HepG2 (cell line): Measurements from ENCODE around the gene ALS2CL. TPM values are rescaled to one million over a fixed set of nuclear protein-coding genes. Genes with fewer than 3 reads are reported as not detected.

Source experiments
- ATAC-seq: fragments of 200-7000 bp; cut with Tn5 transposase; 3 replicates; pipeline ENCODE4 v1.9.1; 2020; ENCODE audit warnings: mild to moderate bottlenecking, moderate library complexity
- BruUV-seq: library from RNA; stranded (reverse); fragments of 400-500 nt; replicated peaks from 2 replicates; lab custom pipeline; 2021; lab: Mats Ljungman, UMichigan
- CTCF ChIA-PET: fragments of 300-600 bp; formaldehyde crosslinking; extraction: SDS; loops from one replicate; lab custom pipeline; 2021; ENCODE audit warnings: low total read pairs, inconsistent platforms, low intra/inter-chr PET ratio; lab: Yijun Ruan, JAX
- POLR2A ChIA-PET: fragments of 350-600 bp; sonication (Branson Sonifier 250); formaldehyde crosslinking; loops from one replicate; lab custom pipeline; 2020; ENCODE audit warnings: antibody characterized with exemption, inconsistent platforms; lab: Yijun Ruan, JAX
- DNase-seq: peaks from one replicate; pipeline ENCODE4 v3.0.0-alpha.2; 2015; ENCODE audit warnings: low spot score
- FAIRE-seq: peaks from 3 replicates; lab custom pipeline; 2011; peaks lifted over from hg19 to GRCh38; lab: Jason Lieb, UNC
- H2AFZ ChIP-seq: one replicate; pipeline ENCODE4 v1.6.1; 2011; ENCODE audit warnings: low read length, inconsistent platforms
- H3K27ac ChIP-seq: fragments of 300-600 bp; 3 replicates; pipeline ENCODE4 v1.8.0; 2011; ENCODE audit warnings: mixed run types, mild to moderate bottlenecking, mixed read lengths, low read length, inconsistent platforms; ENCODE audit not compliant: insufficient read depth; ENCODE audit errors: extremely low read length
- H3K27me3 ChIP-seq, 2 experiments: fragments of 200-600 bp in 1 of 2; 2 replicates in 1 of 2; 3 replicates in 1 of 2; pipeline versions ENCODE4 v1.6.0 to v1.8.0; 2011; ENCODE audit warnings: low read length in 2 of 2, mild to moderate bottlenecking in 2 of 2, moderate library complexity in 2 of 2, inconsistent platforms in 1 of 2; ENCODE audit not compliant: insufficient read depth in 2 of 2, control insufficient read depth in 1 of 2
- H3K36me3 ChIP-seq, 2 experiments: fragments of 200-600 bp in 1 of 2; replicated peaks in 1 of 2; 2 replicates in 1 of 2; 3 replicates in 1 of 2; pipeline versions ENCODE4 v1.5.1 to v1.8.0; 2011; ENCODE audit warnings: low read length in 2 of 2, inconsistent platforms in 1 of 2; ENCODE audit not compliant: insufficient read depth in 2 of 2, control insufficient read depth in 1 of 2
- H3K4me1 ChIP-seq: 2 replicates; pipeline ENCODE4 v1.5.1; 2012; ENCODE audit warnings: low read length, inconsistent platforms; ENCODE audit not compliant: insufficient read depth
- H3K4me2 ChIP-seq: 2 replicates; pipeline ENCODE4 v1.6.0; 2011; ENCODE audit warnings: low read depth, low read length, inconsistent platforms
- H3K4me3 ChIP-seq, 3 experiments: fragments of 200-600 bp in 1 of 3; sonication (generic), shearing (Covaris generic) in 1 of 3; replicated peaks in 1 of 3; 2 replicates each; pipeline ENCODE4 v1.5.1; 2011 to 2016; ENCODE audit warnings: low read length in 3 of 3, inconsistent platforms in 2 of 3, low read depth in 2 of 3, mild to moderate bottlenecking in 2 of 3, control low read depth in 1 of 3, mixed read lengths in 1 of 3; ENCODE audit not compliant: insufficient read depth in 1 of 3
- H3K79me2 ChIP-seq: one replicate; pipeline ENCODE4 v1.6.1; 2011; ENCODE audit warnings: low read length, inconsistent platforms; ENCODE audit not compliant: insufficient read depth
- H3K9ac ChIP-seq: 2 replicates; pipeline ENCODE4 v1.6.0; 2011; ENCODE audit warnings: mild to moderate bottlenecking, low read depth, low read length, inconsistent platforms; ENCODE audit not compliant: insufficient read depth
- H3K9me3 ChIP-seq: 2 replicates; pipeline ENCODE4 v1.5.1; 2012; ENCODE audit warnings: mild to moderate bottlenecking, low read length
- H4K20me1 ChIP-seq: 2 replicates; pipeline ENCODE4 v1.6.0; 2011; ENCODE audit warnings: inconsistent platforms, mild to moderate bottlenecking, low read length, moderate library complexity; ENCODE audit not compliant: insufficient read depth
- ARID4A ChIP-seq: sonication (generic); formaldehyde crosslinking; IDR thresholded peaks from 2 replicates; pipeline ENCODE4 v1.5.0; 2020; ENCODE audit warnings: mild to moderate bottlenecking, missing genetic modification reagents, borderline replicate concordance
- BCLAF1 ChIP-seq: fragments of 450-650 bp; IDR thresholded peaks from 2 replicates; pipeline ENCODE4 v1.6.1; 2017; ENCODE audit warnings: mild to moderate bottlenecking
- CBFB ChIP-seq: sonication (generic); formaldehyde crosslinking; IDR thresholded peaks from 2 replicates; pipeline ENCODE4 v1.4.0; 2020; ENCODE audit warnings: missing genetic modification reagents
- CBX5 ChIP-seq: sonication (generic); formaldehyde crosslinking; IDR thresholded peaks from 2 replicates; pipeline ENCODE4 v1.4.0; 2020; ENCODE audit warnings: missing genetic modification reagents, borderline replicate concordance
- KDM1A ChIP-seq: IDR thresholded peaks from 2 replicates; pipeline ENCODE4 v1.6.1; 2016; ENCODE audit warnings: missing compliant biosample characterization
- KMT2A ChIP-seq: sonication (generic); formaldehyde crosslinking; IDR thresholded peaks from 2 replicates; pipeline ENCODE4 v1.4.0; 2020; ENCODE audit warnings: missing genetic modification reagents
- NFE2 ChIP-seq: sonication (generic); formaldehyde crosslinking; IDR thresholded peaks from 2 replicates; pipeline ENCODE4 v1.4.0; 2020; ENCODE audit warnings: missing genetic modification reagents
- TAF1 ChIP-seq: sonication (generic); formaldehyde crosslinking; IDR thresholded peaks from 2 replicates; pipeline ENCODE4 v1.4.0; 2020; ENCODE audit warnings: missing genetic modification reagents
- ZNF549 ChIP-seq: sonication (generic); formaldehyde crosslinking; IDR thresholded peaks from 2 replicates; pipeline ENCODE4 v1.5.0; 2020; ENCODE audit warnings: missing genetic modification reagents
- ZNF557 ChIP-seq: sonication (generic); formaldehyde crosslinking; IDR thresholded peaks from 2 replicates; pipeline ENCODE4 v1.4.0; 2020; ENCODE audit warnings: missing genetic modification reagents
- ZNF674 ChIP-seq: sonication (generic); formaldehyde crosslinking; IDR thresholded peaks from 2 replicates; pipeline ENCODE4 v1.5.0; 2020; ENCODE audit warnings: low read depth, mild to moderate bottlenecking, missing genetic modification reagents
- ZNF691 ChIP-seq: sonication (generic); formaldehyde crosslinking; IDR thresholded peaks from 2 replicates; pipeline ENCODE4 v1.4.0; 2020; ENCODE audit warnings: missing genetic modification reagents, low read depth, mild to moderate bottlenecking, borderline replicate concordance
- ZNF766 ChIP-seq: sonication (generic); formaldehyde crosslinking; IDR thresholded peaks from 2 replicates; pipeline ENCODE4 v1.5.0; 2020; ENCODE audit warnings: missing genetic modification reagents, borderline replicate concordance
- WGBS: methylation state at CpG from one replicate; pipeline ENCODE4 v1.1.6; 2017; ENCODE audit warnings: low lambda C conversion rate; 5-methylcytosine and 5-hydroxymethylcytosine counted together
- in situ Hi-C: cut with HindIII; loops from 2 replicates; pipeline ENCODE4 v1.10.0; 2017; ENCODE audit warnings: low pct_unique_long_range_greater_than_20kb; ENCODE audit not compliant: extremely low pct_ligation_motif_present
- intact Hi-C: fragments of 100-400 bp; cut with micrococcal nuclease; formaldehyde crosslinking; loops from one replicate; pipeline ENCODE4 v1.10.0; 2022; ENCODE audit not compliant: unreplicated experiment
- polyA plus RNA-seq, 8 experiments: library from polyadenylated mRNA; depleted of rRNA in 3 of 8; stranded (reverse) in 7 of 8; unstranded in 1 of 8; fragments of >200 nt; fragmentation: Illumina TruSeq in 4 of 8; extraction: Trizol in 4 of 8; gene quantifications; 2 replicates each; pipeline versions ENCODE4 v1.2.1 to v1.2.3, GENCODE V29; 2011 to 2016; ENCODE audit warnings: low read depth in 4 of 8, missing spikeins in 1 of 8, mixed read lengths in 1 of 8; ENCODE audit not compliant: insufficient read depth in 1 of 8
- total RNA-seq, 5 experiments: library from RNA; depleted of rRNA; stranded (reverse); fragments of >200 nt; fragmentation: Illumina TruSeq; extraction: Trizol; gene quantifications; 2 replicates each; pipeline ENCODE4 v1.2.3, GENCODE V29; 2016; ENCODE audit warnings: low read depth in 1 of 5

Gene ALS2CL
- total and polyA plus RNA-seq, 2 of the 13 experiments (the other 11 are each of a cell fraction or from before 2014, with no cell fraction given), result not detected

GRCh38 chr3:46671541-46672348 is 21.7 kb downstream of the ALS2CL start (continued):
- TF ChIP-seq BCLAF1 (no peak), ZNF766 (CRISPR knock-in tag) (no peak), KDM1A (CRISPR knock-in tag) (no peak), ZNF691 (CRISPR knock-in tag) (no peak), CBX5 (no peak)

- no peak for DNase-seq
- H3K4me2 ChIP-seq, result no peak overlapping the region
- no peaks in the 10 kb centered on the region for H3K79me2 ChIP-seq
- ChIA-PET CTCF (no interaction called here), POLR2A (no interaction called here)
- WGBS, result 53% methylated on average over 3 of the region's 4 CpGs
- peaks cover 0 to 20% of the 10 kb centered on the region in 2 experiments; a peak in 4 of 5 replicates for H3K27me3 ChIP-seq
- H3K4me1 ChIP-seq, result no peaks in the 10 kb centered on the region
- H3K4me3 ChIP-seq, result no peak overlapping the region
- no peaks in the 10 kb centered on the region for H3K9me3 ChIP-seq
- H3K36me3 ChIP-seq, result no peaks in the 10 kb centered on the region
- H4K20me1 ChIP-seq, result no peaks in the 10 kb centered on the region
- H3K27ac ChIP-seq, result no peak overlapping the region
- no peak overlapping the region for H3K9ac ChIP-seq
- H2AFZ ChIP-seq, result no peak overlapping the region
- no peak for FAIRE-seq
- no peak for ATAC-seq
- BruUV-seq, result no TSS peak
- intact Hi-C loops (no loop called here), in situ Hi-C loops (no loop called here)
- TF ChIP-seq KMT2A (CRISPR knock-in tag) (no peak), TAF1 (CRISPR knock-in tag) (no peak), NFE2 (no peak), ZNF557 (CRISPR knock-in tag) (no peak), CBFB (CRISPR knock-in tag) (no peak), ZNF674 (no peak), ARID4A (CRISPR knock-in tag) (no peak), ZNF549 (no peak)
Observed at GRCh38 chr3:46670891-46671427, 22.5 kb downstream of the ALS2CL start.
